GM12872 (cell line): ENCODE results near the gene RADIL.

Experiments
- TF ChIP-seq, protein P1 (sequence below): IDR thresholded peaks from 3 replicates; pipeline ENCODE4 v1.5.1; 2011; ENCODE audit warnings: low read depth, mild to moderate bottlenecking, low read length, moderate library complexity; ENCODE audit not compliant: insufficient read depth

Gene RADIL

DNA sequence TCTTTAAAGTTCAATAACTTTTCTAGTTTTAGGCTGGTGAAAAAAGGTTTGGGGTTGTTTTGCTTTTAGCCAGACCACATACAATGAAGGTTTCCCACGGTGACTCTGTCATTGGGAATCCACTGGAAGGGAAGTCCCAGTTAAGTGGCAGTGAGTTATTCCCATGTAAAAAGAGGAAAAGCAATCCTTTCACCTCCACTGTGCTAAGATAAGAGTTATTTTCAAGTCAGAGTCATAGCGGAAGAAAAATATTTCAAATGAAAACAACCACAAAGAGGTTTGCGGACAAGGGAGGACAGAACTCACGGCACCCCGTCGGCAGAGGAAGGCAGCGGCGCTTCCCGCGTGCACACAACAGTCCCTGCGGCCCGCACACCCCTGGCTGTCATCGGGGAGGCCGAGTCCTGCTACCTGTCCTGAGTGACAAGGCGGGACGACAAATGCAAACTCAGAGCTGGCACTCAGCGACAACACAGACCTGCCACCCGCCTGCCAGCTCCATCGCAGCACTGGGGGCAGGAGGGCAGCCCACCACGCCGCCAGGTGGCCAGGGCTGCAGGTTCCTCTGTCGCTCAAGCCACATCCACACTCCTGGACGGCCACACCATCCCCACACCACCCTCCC, 12.3 kb downstream of the RADIL start:
- TF ChIP-seq, protein P1, sequence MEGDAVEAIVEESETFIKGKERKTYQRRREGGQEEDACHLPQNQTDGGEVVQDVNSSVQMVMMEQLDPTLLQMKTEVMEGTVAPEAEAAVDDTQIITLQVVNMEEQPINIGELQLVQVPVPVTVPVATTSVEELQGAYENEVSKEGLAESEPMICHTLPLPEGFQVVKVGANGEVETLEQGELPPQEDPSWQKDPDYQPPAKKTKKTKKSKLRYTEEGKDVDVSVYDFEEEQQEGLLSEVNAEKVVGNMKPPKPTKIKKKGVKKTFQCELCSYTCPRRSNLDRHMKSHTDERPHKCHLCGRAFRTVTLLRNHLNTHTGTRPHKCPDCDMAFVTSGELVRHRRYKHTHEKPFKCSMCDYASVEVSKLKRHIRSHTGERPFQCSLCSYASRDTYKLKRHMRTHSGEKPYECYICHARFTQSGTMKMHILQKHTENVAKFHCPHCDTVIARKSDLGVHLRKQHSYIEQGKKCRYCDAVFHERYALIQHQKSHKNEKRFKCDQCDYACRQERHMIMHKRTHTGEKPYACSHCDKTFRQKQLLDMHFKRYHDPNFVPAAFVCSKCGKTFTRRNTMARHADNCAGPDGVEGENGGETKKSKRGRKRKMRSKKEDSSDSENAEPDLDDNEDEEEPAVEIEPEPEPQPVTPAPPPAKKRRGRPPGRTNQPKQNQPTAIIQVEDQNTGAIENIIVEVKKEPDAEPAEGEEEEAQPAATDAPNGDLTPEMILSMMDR: no peak

DNA sequence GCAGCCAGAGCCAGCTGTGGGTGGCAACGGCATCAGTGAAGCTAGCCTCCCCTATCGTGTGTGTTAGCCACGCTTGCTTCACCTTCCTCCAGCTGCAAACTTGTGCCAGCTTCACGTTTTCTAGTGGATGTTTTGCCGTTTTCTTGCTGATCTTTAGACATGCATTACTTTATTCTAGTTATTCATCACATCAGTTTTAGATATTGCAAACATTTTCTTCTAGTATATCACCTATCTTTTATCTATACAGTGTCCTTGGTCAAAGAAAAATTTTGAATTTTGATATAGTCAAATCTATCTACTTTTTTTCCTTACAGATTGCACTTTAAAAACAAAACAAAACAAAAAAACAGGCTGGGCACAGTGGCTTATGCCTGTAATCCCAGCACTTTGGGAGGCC, 15.0 kb downstream of the RADIL start:
- TF ChIP-seq, protein P1: no peak

DNA sequence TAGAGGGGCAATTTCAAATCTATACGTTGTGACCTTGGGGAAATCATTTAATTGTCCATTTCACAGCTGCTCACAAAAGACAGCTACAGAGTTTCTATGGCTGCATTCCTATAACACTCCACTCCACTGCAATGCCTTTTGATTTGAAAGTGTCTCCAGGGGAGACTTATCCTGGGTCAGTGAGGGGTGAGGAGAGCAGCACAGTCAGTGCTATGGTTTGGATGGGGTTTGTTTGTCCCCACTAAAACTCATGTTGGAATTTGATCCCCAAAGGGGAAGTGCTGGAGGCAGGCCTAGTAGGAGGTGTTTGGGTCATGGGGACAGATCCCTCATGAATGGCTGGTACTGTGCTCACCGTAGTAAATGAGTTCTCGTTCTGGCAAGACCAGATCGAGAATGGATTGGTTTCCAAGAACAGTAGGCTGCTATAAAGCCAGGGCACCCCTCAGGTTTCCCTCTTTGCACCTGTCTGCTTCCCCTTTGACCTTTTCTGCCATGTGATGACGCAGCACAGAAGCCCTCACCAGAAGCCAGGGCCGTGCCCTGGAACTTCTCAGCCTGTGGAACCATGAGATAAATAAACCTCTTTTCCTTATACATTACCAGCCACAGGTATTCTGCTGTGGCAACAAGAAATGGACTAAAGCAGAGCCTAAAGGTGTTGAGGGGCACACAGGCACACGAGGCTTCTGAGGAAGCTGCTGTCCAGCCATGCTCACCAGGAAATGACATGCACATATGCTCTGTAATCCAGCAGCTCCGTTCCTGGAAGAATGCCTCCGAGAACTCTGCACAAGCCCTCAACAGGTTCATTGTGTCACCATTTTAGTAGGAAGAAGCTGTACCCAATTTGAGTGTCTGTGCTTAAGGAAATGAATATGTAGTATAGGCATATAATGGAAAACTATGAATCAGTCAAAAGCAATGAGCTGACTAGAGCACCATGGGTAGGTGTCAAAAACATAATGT, 16.7 kb downstream of the RADIL start:
- TF ChIP-seq, protein P1: no peak

DNA sequence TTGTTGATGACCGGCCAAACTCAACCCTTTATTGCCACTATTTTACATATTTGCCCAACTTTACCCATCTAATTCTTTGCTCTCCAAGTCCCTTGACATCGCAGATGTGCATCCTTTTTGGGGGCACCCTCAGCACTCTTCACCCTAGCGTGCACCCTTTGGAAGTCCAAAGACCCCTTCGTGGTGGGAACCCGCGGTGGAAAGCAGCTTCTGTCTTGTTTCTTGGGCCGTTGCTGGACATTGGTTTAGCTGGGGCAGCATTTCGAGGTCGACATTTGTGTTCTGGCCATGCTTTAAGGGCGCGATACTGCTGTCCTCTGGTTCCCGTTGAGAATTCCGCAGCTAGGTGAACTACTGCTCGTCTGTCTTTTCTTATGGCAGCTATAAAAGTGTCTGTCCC, 21.4 kb downstream of the RADIL start:
- TF ChIP-seq, protein P1: no peak

DNA sequence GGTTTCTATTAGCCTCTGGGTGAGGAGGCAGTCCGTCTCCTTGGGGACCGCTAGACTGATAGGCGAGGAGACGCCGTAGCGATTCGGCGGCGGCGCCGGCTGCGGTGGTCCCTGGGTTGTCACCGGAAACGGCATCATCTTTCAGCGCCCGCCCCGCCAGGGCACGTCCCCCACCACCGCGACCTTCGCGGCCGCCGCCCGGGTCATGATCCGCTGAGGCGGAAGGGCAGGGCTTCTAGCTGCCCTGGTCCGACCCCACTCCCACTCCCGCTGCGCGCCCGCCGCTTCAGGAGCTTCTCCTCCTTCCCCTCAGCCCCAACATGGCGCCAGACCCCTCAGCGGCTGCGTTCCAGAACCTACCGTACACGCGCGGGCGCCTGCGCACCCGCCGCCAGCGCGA, 21.8 kb downstream of the RADIL start, which contains the start of gene PAPOLB:
PAPOLB (minus strand) TSS at position 358 of the 400 bp plus-strand sequence; CDS start at position 138, 220 bp downstream.
- TF ChIP-seq, protein P1: no peak

DNA sequence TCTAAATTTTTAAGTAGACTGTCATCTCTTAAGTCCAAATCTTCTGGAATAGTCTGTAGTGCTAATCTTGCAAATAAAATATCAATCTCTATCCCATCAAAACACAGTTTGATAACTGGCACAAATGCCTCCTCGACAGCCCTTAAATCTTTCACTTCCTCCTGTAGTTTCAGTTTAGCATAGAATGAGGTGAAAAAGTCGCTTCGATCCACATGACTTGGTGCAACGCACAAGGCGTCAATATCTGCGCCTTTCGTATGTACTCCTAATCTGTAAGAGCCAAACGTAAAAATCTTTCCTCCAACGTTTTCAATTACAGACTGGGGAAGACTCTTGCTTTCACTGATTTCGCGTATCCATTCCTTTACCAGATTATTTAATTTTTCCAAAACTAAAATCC, 22.3 kb downstream of the RADIL start:
- TF ChIP-seq, protein P1: no peak

DNA sequence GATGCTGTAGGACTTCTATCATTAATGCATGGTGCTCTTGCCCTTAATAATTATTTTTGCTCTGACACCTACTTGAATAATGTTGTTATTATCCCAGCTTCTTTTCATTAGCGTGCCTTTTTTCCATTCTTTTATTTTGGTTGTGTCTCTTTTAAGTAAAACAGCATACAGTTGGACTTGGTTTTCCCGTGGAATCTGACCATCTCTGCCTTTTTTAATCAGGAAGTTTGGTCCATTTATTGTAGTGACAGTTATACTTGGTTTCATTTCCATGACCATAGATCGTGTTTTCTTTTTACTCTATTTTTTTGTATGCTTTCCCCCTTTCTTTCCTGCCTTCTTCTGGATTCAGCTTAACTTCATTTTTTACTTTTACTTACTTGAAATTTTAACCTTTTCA, 26.3 kb downstream of the RADIL start:
- TF ChIP-seq, protein P1: no peak
